SK-N-SH treated with all-trans-retinoic acid at 6 μM for 48 hours (cell line): ENCODE data around the gene SOS1.

Experiments
- ARNTL ChIP-seq: fragments of 450-650 bp; formaldehyde crosslinking; IDR thresholded peaks from 2 replicates; pipeline ENCODE4 v1.5.0; 2020; ENCODE audit warnings: low read depth, mild to moderate bottlenecking, moderate library complexity, borderline replicate concordance
- BACH2 ChIP-seq: fragments of 250-450 bp; sonication (Bioruptor Pico); IDR thresholded peaks from 2 replicates; pipeline ENCODE4 v1.9.0; 2021; ENCODE audit warnings: mild to moderate bottlenecking, borderline replicate concordance
- CREB5 ChIP-seq: fragments of 250-450 bp; sonication (Bioruptor Pico); IDR thresholded peaks from 2 replicates; pipeline ENCODE4 v1.5.1; 2020; ENCODE audit warnings: low read depth, mild to moderate bottlenecking, moderate library complexity
- PATZ1 ChIP-seq: fragments of 250-450 bp; sonication (Bioruptor Pico); IDR thresholded peaks from 2 replicates; pipeline ENCODE4 v1.8.0; 2020; ENCODE audit warnings: mild to moderate bottlenecking, moderate library complexity, borderline replicate concordance
- PPARA ChIP-seq: fragments of 250-450 bp; sonication (Bioruptor Pico); IDR thresholded peaks from 2 replicates; pipeline ENCODE4 v1.5.0; 2020; ENCODE audit warnings: mild to moderate bottlenecking, borderline replicate concordance
- ZC3H10 ChIP-seq: fragments of 250-450 bp; sonication (Bioruptor Pico); IDR thresholded peaks from 2 replicates; pipeline ENCODE4 v1.5.1; 2021; ENCODE audit warnings: mild to moderate bottlenecking, moderate library complexity
- ZFP3 ChIP-seq: fragments of 250-450 bp; sonication (Bioruptor Pico); IDR thresholded peaks from 2 replicates; pipeline ENCODE4 v1.5.0; 2020; ENCODE audit warnings: mild to moderate bottlenecking, moderate library complexity
- ZFP30 ChIP-seq: fragments of 450-650 bp; formaldehyde crosslinking; IDR thresholded peaks from 2 replicates; pipeline ENCODE4 v1.5.0; 2022; ENCODE audit warnings: mild to moderate bottlenecking, moderate library complexity
- ZNF565 ChIP-seq: fragments of 450-650 bp; formaldehyde crosslinking; conservative IDR thresholded peaks from 2 replicates; pipeline ENCODE4 v1.5.0; 2020; ENCODE audit warnings: low read depth, mild to moderate bottlenecking, moderate library complexity
- ZNF70 ChIP-seq: fragments of 450-650 bp; formaldehyde crosslinking; IDR thresholded peaks from 2 replicates; pipeline ENCODE4 v1.5.0; 2020; ENCODE audit warnings: mild to moderate bottlenecking, moderate library complexity

GRCh38 chr2:39061280-39061679 is 59.6 kb downstream of the SOS1 start:
- TF ChIP-seq ARNTL (CRISPR knock-in tag) (no peak), PATZ1 (no peak), ZNF70 (no peak), CREB5 (CRISPR knock-in tag) (no peak), PPARA (no peak), ZFP3 (no peak), ZC3H10 (CRISPR knock-in tag) (no peak), BACH2 (CRISPR knock-in tag) (no peak), ZNF565 (no peak), ZFP30 (CRISPR knock-in tag) (no peak)
